ENCODE measurements around the gene SLC45A2.
"Not testable (repeated sequence)": the region's sequence is repeated elsewhere in the genome, so short reads cannot be mapped to it uniquely, and the experiment has no call there.

Gene SLC45A2

GRCh38 chr5:33984671-33985124 lies at the start of gene SLC45A2:
Gene SLC45A2 (minus strand): TSS chr5:33984693. CDS start chr5:33984583, 110 bp downstream.
- DNase-seq = no peak

DNA sequence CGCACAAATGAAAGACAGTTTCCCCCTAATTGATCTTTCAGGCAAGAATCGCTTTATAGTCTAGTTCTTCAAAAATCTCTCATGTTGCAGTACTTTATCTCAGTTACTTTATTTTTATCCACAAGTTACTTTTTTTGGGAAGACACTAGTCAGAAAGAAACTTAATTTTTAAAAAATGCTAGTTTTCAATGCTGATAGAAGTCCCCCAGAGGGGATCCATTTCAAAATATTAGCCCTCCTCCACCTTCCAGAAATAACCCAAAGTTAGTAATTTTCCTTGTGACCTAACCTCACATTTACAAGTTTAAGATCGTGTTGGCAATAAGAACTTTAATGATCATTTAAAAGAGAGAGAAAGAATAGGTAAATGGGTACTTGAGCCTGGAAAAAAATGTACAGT lies 47.5 kb upstream of the SLC45A2 start:
- DNase-seq = no peak

DNA sequence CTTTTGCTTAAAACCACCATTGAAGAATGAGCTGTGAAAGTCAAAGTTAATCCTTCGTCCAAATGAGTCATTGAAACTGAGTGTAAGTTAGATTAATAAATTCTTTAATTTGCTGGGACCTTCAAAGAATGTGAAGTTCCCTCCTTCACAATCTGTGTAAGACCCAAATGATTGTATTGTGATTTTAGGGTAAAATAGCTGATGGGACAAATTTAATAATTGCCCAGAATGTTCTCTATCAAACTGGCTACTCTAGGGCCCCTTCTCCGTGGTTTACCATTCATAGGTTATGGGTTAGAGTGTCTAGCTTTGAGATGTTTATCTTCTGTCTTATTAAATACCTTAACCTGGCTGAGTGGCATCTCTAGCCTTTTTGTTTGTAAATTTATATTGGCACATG lies 46.6 kb upstream of the SLC45A2 start:
- DNase-seq = no peak

GRCh38 chr5:34030585-34030984 lies 46.1 kb upstream of the SLC45A2 start:
- DNase-seq = not testable (repeated sequence)

DNA sequence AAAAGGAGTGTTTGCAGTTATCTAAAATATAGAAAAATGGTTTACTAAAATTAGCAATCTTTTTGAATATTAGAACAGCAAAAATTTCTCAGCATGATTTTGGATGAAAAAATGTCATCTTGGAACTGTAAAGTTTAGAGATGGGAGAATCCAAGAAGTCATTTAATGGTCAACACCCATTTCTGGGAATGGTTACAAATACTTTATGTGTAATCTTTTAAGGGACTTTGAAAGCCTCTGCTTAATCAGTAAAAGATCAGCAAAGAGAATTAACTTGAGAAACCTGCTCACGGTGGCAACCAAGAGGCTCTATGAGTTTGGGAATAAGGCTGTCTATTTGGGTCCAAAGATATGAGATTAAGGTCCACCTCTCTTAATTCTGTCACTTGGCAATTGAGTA lies 45.6 kb upstream of the SLC45A2 start:
- no peak for DNase-seq

DNA sequence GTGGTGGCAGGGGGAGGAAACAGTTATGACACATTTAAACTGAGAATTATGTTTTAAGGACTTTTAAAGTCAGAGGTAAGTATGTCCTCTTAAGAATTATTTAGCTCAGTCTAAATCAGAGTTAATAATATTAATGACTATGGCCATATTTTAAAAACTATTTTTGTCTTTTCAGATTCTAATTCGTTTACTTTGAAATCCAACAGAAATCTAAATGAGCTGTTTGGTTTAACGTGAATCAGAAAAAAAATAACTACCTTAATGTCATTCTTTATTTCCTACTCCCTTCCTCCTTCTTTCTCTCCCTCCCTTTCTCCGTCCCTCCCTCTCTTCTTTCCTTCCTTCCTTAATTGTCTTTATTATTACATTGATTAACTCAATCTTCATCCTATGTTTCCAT lies 43.9 kb upstream of the SLC45A2 start:
- no peak for DNase-seq

GRCh38 chr5:34026089-34026761 lies 41.7 kb upstream of the SLC45A2 start:
- no peak for DNase-seq

- DNase-seq = no peak
Measured at GRCh38 chr5:34022121-34022705, 37.7 kb upstream of the SLC45A2 start.

GRCh38 chr5:34021334-34021733 lies 36.8 kb upstream of the SLC45A2 start:
- DNase-seq = no peak

DNA sequence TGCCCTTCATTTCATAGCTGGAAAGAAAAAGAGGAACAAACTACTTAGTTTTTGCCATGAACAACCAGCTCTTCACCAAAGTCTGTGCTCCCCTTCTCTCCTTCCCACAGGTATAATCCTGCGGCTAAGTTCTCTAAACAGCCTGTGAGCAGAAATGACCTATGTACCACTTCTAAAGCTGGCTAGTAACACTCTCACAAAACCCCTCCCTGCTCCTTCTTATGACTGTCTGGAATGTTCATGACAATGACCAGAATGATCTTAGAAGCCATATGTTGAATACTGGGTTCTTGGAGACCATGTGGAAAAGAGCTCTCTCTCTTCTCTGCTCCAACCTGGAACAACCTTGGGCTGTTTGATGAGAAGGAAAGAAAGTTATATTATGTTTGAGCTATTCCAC lies 36.2 kb upstream of the SLC45A2 start:
- no peak for DNase-seq

- no peak for DNase-seq
Measured at GRCh38 chr5:34017254-34017653, 32.8 kb upstream of the SLC45A2 start.

DNA sequence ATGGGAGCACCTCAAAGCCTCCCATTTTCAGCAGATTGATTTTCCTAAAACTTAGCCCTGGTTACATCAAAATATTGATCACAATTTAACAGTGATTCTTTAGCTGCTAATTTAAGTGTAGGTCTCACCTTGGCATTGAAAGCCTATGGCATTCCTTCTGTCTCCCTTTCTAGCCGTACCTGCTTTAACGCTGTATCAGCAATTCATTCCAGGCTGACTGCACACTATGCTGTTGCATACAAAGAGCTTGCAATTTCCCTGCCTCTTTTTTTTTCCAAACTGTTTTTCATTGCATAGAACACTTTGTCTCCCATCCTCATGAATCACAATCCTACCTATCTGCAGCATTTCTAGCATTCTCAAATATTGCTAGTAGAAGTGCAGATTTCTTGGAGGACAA lies 32.3 kb upstream of the SLC45A2 start:
- DNase-seq = no peak

DNA sequence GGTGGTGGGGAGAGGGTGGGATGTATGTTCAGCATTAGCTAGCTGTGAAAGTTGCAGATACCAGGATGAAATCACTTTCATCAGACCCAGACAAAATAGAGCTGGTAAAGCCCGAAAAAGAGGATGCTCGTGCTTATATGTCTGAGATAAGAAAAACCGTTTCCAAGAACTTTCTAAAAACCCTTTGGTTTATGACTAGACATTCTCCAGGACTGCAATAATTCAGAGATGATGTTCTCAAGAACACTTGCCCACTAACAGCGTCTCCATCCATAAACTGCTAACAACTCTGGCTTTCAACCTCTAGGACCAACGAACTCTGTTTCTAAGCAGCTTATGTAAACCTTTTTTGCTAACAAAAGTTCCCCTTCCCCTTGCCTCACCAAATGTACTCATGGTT lies 31.7 kb upstream of the SLC45A2 start:
- DNase-seq = no peak

DNA sequence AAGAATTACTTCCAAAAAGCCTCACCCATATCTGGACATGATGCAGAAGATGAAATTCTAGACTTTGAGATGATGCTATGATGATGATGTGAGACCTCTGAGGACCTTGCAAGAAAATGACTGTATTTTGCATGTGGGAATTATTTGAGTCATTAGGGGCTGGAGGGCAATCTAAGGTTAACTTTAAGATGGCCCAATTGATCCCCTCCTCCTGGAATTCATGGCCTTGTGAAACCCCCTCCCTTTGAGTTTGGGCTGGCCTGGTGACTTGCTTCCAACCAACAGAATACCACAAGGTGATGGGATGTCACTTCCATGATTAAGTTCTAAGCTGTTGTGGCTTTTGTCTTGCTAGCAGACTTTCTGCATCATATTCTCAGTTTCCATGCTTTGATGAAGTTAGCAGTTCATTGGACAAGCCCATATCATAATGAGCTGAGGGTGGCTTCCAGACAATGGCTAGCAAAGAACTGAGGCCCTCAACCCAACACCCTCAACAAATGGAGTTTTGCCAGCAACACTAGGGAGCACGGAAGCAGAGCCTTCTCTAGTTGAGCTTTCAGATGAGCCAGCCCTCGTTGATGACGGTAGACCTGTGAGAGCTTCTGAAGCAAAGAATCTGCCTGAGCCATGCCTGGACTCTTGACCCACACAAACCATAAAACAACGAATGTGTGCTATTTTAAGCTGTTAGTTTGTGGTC lies 30.8 kb upstream of the SLC45A2 start:
- no peak for DNase-seq

- no peak for DNase-seq
Measured at GRCh38 chr5:34014626-34015025, 30.1 kb upstream of the SLC45A2 start.

- DNase-seq = no peak
Measured at GRCh38 chr5:34013547-34013946, 29.1 kb upstream of the SLC45A2 start.

DNA sequence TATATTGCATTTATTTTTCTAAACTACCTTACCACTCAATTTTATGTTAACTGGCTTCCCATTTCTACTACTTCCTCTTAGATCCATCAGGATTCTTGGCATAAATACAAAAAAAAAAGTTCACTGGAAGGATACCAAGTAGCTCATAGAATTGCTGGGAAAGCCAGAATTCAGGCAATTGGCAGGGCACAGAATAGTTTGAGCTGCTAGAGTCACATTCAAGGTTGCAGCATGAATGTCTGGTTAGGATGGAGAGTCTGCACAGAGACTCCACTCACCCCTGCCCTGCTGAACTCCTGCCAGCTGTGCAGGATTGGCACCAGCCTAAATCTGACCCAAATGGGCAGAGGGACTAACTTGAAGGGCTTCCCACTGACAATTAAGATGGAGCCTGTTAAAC lies 28.3 kb upstream of the SLC45A2 start:
- no peak for DNase-seq

DNA sequence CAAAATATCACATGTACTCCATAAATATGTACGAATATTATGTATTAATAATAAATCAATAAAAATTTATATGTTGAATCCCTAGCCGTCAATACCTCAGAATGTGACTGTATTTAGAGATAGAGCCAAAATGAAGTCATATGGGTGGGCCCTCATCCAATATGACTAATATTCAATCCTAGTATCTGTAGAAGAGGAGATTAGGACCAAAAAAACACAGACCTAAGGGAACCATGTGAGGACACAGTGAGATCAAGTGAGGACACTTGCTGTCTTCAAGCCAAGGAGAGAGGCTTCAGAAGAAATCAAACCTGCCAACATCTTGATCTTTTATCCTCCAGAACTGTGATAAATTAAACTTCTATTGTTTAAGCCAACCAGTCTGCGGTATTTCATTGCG lies 27.0 kb upstream of the SLC45A2 start:
- no peak for DNase-seq

DNA sequence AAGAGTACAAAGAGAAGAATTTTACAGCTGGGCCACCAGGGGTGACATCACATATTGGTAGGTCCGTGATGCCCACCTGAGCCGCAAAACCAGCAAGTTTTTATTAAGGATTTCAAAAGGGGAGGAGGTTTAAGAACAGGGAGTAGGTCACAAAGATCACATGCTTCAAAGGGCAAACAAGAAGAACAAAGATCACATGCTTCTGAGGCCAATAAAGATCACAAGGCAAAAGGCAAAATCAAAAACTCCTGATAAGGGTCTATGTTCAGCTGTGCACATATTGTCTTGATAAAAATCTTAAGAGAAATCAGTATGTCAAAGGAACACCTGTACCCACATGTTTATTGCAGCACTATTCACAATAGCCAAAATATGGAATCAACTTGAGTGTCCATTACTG lies 25.7 kb upstream of the SLC45A2 start:
- DNase-seq = not testable (repeated sequence)

- DNase-seq = no peak
Measured at GRCh38 chr5:34009610-34010009, 25.1 kb upstream of the SLC45A2 start.

DNA sequence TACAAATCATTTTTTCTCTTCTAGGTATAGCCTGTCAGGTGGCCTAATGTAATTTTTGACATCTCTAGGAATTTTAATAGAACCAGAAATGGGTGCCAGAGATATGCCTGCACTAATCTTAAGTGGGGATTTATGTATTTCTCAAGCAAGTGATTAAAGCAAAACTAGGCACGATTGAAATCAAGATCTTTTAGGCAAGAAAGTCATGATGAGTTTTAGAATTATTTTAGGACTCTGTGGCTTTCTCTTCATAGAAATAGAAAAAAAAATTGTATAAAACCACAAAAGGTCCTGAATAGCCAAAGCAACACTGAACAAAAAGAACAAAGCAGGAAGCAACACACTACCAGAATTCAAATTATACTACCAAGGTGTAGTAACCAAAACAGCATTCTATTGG lies 24.3 kb upstream of the SLC45A2 start:
- DNase-seq = no peak

DNA sequence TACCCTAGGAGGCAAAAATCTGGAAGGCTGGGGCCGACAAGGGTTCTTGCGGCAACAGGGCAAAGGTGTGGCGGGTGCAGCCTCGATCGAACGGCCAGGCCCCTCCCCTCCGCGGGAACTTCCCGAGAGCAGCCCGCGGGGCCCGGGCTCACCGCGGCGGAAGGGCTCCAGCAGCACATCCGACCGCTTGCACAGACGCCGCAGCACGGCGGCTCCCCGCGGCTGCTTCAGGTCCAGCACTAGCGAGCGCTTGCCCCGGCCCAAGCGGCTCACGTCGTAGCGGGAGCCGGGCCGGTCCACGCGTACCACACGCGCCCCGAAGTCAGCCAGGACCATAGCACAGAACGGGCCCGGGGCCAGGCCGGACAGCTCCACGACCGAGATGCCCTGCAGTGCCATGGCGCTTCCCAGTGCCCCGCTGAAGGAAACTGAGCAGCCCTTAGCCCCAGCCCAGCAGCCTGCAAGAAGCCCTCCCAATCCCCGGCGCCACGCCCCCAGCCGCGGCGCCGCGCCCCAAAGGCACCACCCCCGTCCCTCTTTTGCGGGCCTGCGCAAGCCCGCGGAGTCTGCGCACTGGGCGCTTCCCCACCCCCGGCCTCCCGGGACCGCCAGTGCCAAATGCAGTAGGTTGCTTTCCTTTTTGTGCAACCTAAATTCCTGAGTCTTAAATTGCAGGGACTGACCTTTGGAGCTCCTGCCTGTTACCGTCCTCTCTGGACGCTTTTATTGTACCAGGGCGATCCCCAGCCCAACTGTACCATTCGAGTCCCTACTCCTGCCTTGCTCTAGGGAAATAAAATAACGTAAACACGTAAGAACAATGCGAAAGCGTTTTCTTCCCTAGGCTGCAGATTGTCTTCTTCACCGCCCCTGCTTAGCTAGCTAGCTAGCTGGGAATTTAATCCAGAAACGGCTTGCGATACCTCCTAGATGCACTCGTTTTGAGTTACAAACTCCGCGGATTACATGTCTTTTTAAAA lies 23.4 kb upstream of the SLC45A2 start, which contains the start of gene AMACR:
TSS of gene AMACR (minus strand) at position 430 of the 980 bp plus-strand sequence. CDS start at position 399, 31 bp downstream.
- DNase-seq = peak; percentile 72 to 78

DNA sequence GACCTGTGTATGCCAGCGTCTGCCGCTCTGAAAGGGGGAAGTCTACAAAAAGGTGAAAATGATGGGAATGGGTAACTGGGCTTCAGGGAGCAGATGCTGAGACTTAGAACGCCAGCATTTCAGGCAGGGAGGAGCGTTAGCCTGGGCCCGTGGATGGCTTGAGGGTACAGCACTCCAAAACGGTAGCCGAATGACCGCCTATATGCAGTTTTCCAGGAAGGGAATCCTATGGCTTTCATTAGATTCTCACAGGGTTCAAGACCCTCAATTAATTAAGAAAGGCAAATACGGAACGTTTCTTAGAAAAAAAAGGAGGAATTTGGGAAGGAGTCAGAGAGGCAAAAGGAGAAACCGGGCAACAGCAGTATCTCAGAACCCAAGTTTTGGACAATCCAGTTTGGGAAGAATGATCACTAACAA lies 22.7 kb upstream of the SLC45A2 start:
- DNase-seq = no peak

All from activated CD4-positive, alpha-beta T cell treated with anti-CD3 and anti-CD28 coated beads, Interleukin-2, amount 50 U/mL, for 4 hours (primary cell).